ENCODE measurements around the gene LDHAL6B.
"Not testable (repeated sequence)": the region's sequence is repeated elsewhere in the genome, so short reads cannot be mapped to it uniquely, and the experiment has no call there.

LDHAL6B gene

DNA sequence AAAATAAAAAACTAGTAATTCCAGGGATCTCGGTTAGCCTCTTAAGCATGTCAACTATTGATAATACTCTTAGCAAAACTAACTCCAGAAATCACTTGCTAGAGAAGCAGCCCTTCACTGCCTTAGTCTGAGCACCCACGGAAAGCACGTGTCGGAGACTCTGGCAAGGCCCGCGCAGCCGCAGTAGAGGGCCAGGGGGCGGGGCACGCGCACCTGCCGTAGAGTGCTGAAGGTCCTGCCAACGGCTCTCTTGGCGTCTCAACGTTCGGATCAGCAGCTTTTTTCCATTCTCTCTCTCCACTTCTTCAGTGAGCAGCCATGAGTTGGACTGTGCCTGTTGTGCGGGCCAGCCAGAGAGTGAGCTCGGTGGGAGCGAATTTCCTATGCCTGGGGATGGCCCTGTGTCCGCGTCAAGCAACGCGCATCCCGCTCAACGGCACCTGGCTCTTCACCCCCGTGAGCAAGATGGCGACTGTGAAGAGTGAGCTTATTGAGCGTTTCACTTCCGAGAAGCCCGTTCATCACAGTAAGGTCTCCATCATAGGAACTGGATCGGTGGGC is at the start of gene LDHAL6B:
Gene LDHAL6B (plus strand): TSS at position 221 of the 561 bp plus-strand sequence. CDS start 98 bp downstream, at position 319.
- DNase-seq: no peak

DNA sequence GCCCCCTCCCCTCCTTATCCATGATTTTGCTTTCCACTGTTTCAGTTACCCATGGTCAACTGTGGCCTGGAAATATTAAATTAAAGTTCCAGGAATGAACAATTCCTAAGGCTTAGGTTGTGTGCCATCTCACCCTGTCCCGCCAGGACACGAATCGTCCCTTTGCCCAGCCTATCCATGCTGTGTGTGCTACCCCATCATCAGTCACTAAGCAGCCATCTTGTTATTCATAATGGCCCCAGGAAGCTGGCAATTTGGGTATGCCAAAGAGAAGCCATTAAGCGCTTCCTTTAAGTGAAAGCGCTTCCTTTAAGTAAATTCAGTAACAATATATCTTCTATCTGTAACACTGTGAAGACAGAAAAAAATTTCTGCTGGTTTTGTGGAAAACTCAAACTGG is 49.2 kb upstream of the LDHAL6B start:
- no peak for DNase-seq

DNA sequence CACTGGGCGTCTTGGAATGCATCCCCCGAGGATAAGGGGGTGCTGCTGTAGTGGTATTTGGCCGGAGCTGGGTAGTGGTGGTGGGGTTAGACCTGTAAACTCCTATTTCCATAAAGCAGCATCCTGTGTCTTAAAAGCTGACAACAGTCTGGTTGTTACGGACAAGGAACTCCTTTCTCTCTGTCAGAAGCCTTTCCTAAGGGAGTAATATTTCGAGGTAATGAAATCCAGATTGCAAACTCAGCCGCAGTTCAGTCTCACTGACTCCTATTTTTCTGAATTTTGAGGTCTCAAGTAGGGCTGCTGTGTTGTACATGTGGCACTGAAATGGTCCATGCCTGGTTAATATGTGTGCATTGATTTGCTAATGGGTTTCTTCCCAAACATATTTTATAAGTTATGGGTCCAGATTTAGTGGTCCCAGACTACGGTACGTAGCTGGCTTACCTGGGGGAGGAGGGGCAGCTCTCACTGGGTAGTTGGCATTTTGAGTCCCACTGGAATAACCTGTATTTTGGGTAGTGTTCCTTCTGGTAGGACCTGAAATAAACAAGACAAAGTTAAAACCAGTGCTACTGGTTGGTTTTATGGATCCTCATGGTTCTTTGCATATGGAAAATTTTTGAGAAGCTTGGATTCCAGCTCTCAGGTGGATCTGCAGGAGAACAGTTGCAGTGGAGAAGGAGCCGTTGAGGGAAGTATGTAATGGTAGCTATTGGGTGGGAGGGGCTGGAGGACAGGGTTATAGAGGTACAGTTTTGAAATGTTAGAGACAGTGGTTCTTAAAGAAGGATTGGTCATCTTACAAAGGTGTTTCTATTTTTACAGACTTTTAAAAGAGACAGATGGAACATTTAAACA is 48.6 kb upstream of the LDHAL6B start:
- no peak for DNase-seq

DNA sequence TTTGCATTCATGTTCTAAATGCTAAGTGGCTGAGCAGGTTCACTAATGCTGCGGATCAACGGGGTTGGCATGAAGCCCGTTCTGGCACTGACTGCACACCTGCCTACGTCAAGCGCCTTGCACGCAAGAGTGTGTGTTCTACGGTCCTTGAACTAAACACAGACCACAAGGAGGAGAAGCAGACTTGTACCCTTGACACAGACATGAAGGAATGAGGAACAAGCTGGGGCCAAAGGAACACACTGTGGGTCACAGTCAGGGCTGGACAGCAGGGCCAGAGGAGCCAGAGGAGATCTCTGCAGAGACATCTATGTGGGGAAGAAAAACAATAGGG is 48.0 kb upstream of the LDHAL6B start:
- no peak for DNase-seq

DNA sequence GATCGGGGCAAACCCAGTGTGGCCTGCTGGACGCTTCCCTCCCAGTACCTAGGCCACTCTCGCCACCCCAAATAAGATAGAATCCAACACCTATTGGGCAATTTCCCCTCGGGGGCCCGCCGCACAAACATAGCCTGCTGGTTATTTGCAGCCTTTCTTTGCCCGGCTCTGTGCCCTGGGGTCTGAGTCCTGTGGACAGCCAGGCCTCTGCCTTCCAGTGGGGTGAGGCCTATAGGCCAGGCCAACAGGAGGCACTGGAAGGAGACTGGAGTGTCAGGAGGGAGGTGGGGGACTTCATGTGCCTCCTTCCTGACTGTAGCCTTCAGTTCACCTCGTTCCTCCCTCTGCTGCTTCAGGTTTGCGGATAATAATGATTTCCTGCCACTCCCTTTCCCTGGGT is 47.4 kb upstream of the LDHAL6B start:
- DNase-seq: no peak

- no peak for DNase-seq
Observed at GRCh38 chr15:59160880-59161593, 45.6 kb upstream of the LDHAL6B start.

DNA sequence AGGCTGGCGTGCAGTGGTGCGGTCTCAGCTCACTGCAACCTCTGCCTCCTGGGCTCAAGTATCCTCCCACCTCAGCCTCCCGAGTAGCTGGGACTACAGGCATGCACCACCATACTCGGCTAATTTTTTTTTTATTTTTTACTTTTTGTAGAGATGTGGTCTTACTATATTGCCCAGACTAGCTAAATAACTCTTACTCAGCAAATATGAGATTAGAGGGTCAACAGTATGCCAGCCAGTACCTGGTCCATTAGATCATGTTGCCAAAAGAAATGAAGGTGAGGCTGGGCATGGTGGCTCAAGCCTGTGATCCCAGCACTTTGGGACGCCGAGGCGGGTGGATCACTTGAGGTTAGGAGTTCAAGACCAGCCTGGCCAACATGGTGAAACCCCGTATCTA is 44.6 kb upstream of the LDHAL6B start:
- DNase-seq: not testable (repeated sequence)

DNA sequence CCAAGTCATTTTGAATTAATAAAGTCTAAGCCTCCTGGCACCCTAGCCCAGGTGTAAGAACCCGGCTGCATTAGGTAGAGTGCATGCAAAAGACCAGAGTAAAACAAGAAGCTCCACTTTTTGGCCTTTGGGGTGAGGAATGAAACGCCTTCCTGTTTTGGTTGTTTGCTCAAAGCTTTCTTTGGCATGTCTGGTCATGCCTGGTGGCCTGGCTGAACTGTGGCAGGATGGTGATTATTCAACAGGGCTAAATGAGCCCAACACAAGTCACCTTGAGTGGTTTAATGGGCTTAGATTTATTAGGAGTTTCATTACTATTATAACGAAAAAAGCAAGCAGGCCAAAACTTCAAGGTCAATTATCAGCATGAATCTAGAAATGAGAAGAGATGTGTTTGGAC is 40.9 kb upstream of the LDHAL6B start:
- DNase-seq: no peak

GRCh38 chr15:59166166-59166565 is 40.5 kb upstream of the LDHAL6B start:
- DNase-seq: no peak

- DNase-seq: no peak
Observed at GRCh38 chr15:59166601-59167265, 39.9 kb upstream of the LDHAL6B start.

GRCh38 chr15:59168536-59168935 is 38.1 kb upstream of the LDHAL6B start:
- no peak for DNase-seq

DNA sequence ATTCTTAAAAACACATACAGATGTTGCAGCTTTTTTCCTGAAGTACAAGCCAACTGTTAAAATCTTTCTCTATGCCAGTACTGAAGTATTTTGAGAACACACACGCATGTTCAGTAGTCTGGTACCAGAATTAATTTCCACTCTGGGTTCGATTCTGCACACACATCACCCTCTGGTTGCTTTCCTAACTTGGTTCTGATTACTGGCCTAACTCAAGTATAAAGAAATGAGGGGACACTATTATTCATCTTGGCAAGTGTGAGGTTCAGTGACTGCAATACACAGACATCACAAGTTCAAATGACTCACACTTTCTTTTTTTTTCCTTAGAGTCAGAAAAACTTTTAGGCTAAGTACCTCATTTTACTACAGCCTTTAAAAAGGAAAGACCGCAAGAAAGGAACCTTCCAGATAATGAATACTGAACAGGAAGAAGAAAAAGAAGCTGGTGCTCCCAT is 37.4 kb upstream of the LDHAL6B start:
- no peak for DNase-seq

- DNase-seq: no peak
Observed at GRCh38 chr15:59170295-59171066, 36.2 kb upstream of the LDHAL6B start.

- no peak for DNase-seq
Observed at GRCh38 chr15:59171067-59171397, 35.6 kb upstream of the LDHAL6B start.

- DNase-seq: no peak
Observed at GRCh38 chr15:59172289-59172901, 34.2 kb upstream of the LDHAL6B start.

DNA sequence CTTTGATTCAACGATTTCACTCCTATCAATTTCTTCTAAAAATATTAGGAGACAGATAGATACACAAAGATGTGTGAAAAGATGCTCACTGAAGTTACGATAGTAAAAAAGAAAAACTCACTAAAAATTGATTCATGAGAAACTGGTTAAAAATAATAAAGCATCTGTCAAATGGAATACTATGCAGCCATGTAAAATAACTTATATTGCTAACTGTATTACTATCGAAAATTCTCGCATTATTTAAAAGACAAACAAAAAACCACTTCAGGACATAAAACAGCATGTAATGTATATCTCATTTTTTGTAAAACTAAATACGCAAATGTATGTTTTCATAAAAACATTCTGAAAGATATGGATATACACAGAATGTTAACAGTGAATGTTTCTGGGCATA is 33.4 kb upstream of the LDHAL6B start:
- no peak for DNase-seq

DNA sequence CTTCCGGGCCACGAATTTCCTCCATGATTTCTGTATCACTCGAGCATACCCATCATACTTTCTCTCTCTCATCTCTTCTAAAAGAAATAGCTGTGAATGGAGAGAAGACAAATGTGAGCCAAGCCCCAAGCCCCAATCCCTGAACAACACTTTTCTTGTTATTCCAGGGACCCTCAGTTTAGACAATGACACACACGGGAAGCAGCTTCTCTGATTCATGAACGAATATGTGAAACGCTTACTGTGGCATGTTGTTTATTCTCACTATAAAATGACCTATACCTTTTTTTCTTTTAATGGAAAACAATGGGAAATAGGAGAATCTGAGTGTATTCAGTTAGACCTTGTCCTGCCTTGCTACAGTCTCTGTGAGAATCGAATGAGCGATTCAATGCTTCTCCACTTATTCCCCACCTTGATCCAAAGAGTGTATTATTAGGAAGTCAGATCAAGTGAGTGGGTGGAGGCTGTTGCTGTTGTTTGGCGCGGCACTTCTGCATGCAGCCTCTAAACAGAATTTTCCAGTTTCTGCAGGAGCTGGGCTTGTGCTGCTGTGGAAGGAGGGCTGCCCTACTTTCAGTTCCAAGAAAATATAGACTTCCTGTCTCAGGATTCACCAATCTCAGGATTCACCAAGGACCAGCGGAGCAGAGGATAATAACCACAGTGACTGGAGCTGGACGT is 32.4 kb upstream of the LDHAL6B start:
- DNase-seq: no peak

GRCh38 chr15:59174835-59175831 is 31.5 kb upstream of the LDHAL6B start:
- DNase-seq: peak; percentile 13

GRCh38 chr15:59176653-59177316 is 29.9 kb upstream of the LDHAL6B start:
- DNase-seq: no peak

DNA sequence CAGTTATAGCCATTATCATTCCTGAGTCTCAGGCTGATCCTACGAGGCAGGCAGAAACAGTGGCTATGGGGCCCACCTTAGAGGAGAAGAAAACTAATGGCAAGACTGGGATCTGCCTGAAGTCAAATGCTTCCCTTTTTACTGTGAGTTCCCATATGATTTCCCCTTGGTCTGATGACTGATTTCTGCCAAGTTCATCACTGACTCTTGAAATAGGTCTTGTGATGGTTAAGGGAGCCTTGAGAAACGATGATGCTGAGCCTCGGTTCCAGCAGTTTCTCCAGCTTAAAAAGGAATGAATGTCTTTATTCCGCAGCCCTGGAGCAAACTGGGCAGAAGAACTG is 29.4 kb upstream of the LDHAL6B start:
- no peak for DNase-seq
